AG10803 (cell line): Measurements from ENCODE around the gene CST1.
"Not testable (repeated sequence)": the region's sequence is repeated elsewhere in the genome, so short reads cannot be mapped to it uniquely, and the experiment has no call there.

Experiments
- DNase-seq: peaks from one replicate; pipeline ENCODE4 v3.0.0; 2010; ENCODE audit warnings: low read depth
- H3K4me3 ChIP-seq: 2 replicates; pipeline ENCODE4 v1.5.1; 2011; ENCODE audit warnings: mild to moderate bottlenecking, low read length, control low read depth
- CTCF ChIP-seq: conservative IDR thresholded peaks from 2 replicates; pipeline ENCODE4 v1.5.1; 2011; ENCODE audit warnings: mild to moderate bottlenecking, low read length, control low read depth, inconsistent platforms

The CST1 gene

GRCh38 chr20:23766531-23766930 is 15.8 kb upstream of the CST1 start:
- H3K4me3 ChIP-seq: no peak overlapping the region
- no peak for DNase-seq
- no peak for TF ChIP-seq CTCF

- no peak for DNase-seq
- no peak overlapping the region for H3K4me3 ChIP-seq
- TF ChIP-seq CTCF: no peak
Observed at GRCh38 chr20:23765578-23765977, 14.8 kb upstream of the CST1 start.

GRCh38 chr20:23764630-23765029 is 13.9 kb upstream of the CST1 start:
- not testable (repeated sequence) for H3K4me3 ChIP-seq

GRCh38 chr20:23763345-23763744 is 12.6 kb upstream of the CST1 start:
- no peak overlapping the region for H3K4me3 ChIP-seq
- DNase-seq: no peak
- no peak for TF ChIP-seq CTCF

More at GRCh38 chr20:23764630-23765029, 13.9 kb upstream of the CST1 start:
- not testable (repeated sequence) for DNase-seq

- H3K4me3 ChIP-seq: no peak overlapping the region
- no peak for DNase-seq
- TF ChIP-seq CTCF: no peak
Observed at GRCh38 chr20:23759306-23759940, 8.7 kb upstream of the CST1 start.

GRCh38 chr20:23756792-23757191 is 6.1 kb upstream of the CST1 start:
- not testable (repeated sequence) for DNase-seq, H3K4me3 ChIP-seq

- DNase-seq: peak; percentile 58
- not testable (repeated sequence) for H3K4me3 ChIP-seq
Observed at GRCh38 chr20:23755131-23755611, 4.4 kb upstream of the CST1 start.

GRCh38 chr20:23754731-23755130 is 4.0 kb upstream of the CST1 start:
- no peak for TF ChIP-seq CTCF
- DNase-seq: no peak

GRCh38 chr20:23753589-23753988 is 2.9 kb upstream of the CST1 start:
- no peak overlapping the region for H3K4me3 ChIP-seq
- TF ChIP-seq CTCF: no peak
- no peak for DNase-seq

More at GRCh38 chr20:23754731-23755130, 4.0 kb upstream of the CST1 start:
- no peak overlapping the region for H3K4me3 ChIP-seq
